ENCODE measurements around the gene TRIM24. TPM values are rescaled to one million over a fixed set of nuclear protein-coding genes. Genes with fewer than 3 reads are reported as not detected.

TRIM24 gene
- total RNA-seq, 1 experiment from 2014 or later: 25.9 TPM

GRCh38 chr7:138584696-138585095 is 124.6 kb downstream of the TRIM24 start:
- no peak overlapping the region for H3K27ac ChIP-seq (ENCODE audit: low read depth, low read length, poor library complexity, severe bottlenecking)
- BruUV-seq (replicated peaks): no TSS peak
- ChIA-PET CTCF (no interaction called here), POLR2A (ENCODE audit: low non-redundant PET) (no interaction called here)
- no peaks in the 10 kb centered on the region for H3K4me1 ChIP-seq (ENCODE audit: insufficient read depth, low read length, poor library complexity, severe bottlenecking)
- peaks cover 39% of the 10 kb centered on the region for H3K36me3 ChIP-seq (ENCODE audit: insufficient read depth, low read length, poor library complexity, severe bottlenecking)
- H3K9me3 ChIP-seq (ENCODE audit: low read depth, low read length, poor library complexity, severe bottlenecking): no peaks in the 10 kb centered on the region
- no peak for DNase-seq (ENCODE audit: low spot score)
- H3K27me3 ChIP-seq (replicated peaks; ENCODE audit: insufficient read depth, low read depth, low read length, poor library complexity): no peaks in the 10 kb centered on the region
- intact Hi-C loops (cut with micrococcal nuclease; ENCODE audit: unreplicated experiment): no loop called here
- TF ChIP-seq EZH2 (IDR thresholded peaks at IDR 0.05; ENCODE audit: borderline replicate concordance, low read depth, low read length, poor library complexity, severe bottlenecking): no peak
- TF ChIP-seq, protein P1, sequence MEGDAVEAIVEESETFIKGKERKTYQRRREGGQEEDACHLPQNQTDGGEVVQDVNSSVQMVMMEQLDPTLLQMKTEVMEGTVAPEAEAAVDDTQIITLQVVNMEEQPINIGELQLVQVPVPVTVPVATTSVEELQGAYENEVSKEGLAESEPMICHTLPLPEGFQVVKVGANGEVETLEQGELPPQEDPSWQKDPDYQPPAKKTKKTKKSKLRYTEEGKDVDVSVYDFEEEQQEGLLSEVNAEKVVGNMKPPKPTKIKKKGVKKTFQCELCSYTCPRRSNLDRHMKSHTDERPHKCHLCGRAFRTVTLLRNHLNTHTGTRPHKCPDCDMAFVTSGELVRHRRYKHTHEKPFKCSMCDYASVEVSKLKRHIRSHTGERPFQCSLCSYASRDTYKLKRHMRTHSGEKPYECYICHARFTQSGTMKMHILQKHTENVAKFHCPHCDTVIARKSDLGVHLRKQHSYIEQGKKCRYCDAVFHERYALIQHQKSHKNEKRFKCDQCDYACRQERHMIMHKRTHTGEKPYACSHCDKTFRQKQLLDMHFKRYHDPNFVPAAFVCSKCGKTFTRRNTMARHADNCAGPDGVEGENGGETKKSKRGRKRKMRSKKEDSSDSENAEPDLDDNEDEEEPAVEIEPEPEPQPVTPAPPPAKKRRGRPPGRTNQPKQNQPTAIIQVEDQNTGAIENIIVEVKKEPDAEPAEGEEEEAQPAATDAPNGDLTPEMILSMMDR (conservative IDR thresholded peaks at IDR 0.05; ENCODE audit: low read depth, low read length): no peak
- H3K4me3 ChIP-seq (ENCODE audit: low read depth, low read length, poor library complexity, severe bottlenecking): no peak overlapping the region

GRCh38 chr7:138585283-138585993 is 125.4 kb downstream of the TRIM24 start:
- no TSS peak for BruUV-seq (replicated peaks)
- POLR2A ChIA-PET (ENCODE audit: low non-redundant PET): no interaction called here
- no peak for DNase-seq (ENCODE audit: low spot score)
- H3K4me1 ChIP-seq (ENCODE audit: insufficient read depth, low read length, poor library complexity, severe bottlenecking): no peaks in the 10 kb centered on the region
- peaks cover 34% of the 10 kb centered on the region for H3K36me3 ChIP-seq (ENCODE audit: insufficient read depth, low read length, poor library complexity, severe bottlenecking)
- no peak overlapping the region for H3K27ac ChIP-seq (ENCODE audit: low read depth, low read length, poor library complexity, severe bottlenecking)
- no peak overlapping the region for H3K4me3 ChIP-seq (ENCODE audit: low read depth, low read length, poor library complexity, severe bottlenecking)
- intact Hi-C loops (cut with micrococcal nuclease; ENCODE audit: unreplicated experiment): no loop called here
- CTCF ChIA-PET: no interaction called here
- H3K9me3 ChIP-seq (ENCODE audit: low read depth, low read length, poor library complexity, severe bottlenecking): no peaks in the 10 kb centered on the region
- H3K27me3 ChIP-seq (replicated peaks; ENCODE audit: insufficient read depth, low read depth, low read length, poor library complexity): no peaks in the 10 kb centered on the region
- TF ChIP-seq, protein P1 (conservative IDR thresholded peaks at IDR 0.05; ENCODE audit: low read depth, low read length): no peak
- TF ChIP-seq EZH2 (IDR thresholded peaks at IDR 0.05; ENCODE audit: borderline replicate concordance, low read depth, low read length, poor library complexity, severe bottlenecking): no peak

DNA sequence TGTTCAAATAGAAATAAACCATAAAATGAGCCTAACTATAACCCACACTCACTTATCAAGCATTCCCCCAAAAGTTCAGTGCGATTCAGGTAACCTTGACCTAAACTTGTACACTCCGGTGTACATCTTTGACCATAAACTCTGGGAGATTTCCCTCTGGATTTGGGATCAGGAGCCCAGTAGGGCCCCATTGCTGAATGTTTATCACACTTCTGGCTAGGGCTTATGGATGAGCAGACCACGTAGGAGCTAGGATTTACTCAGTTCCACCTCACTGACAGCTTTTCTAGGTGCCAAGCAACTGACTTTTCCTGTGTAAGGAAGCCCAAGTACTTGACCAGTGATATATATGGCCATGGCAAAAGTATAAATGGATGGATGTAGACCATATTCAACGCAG is 127.4 kb downstream of the TRIM24 start:
- TF ChIP-seq EZH2 (IDR thresholded peaks at IDR 0.05; ENCODE audit: borderline replicate concordance, low read depth, low read length, poor library complexity, severe bottlenecking): no peak
- TF ChIP-seq, protein P1 (conservative IDR thresholded peaks at IDR 0.05; ENCODE audit: low read depth, low read length): no peak
- Histone ChIP-seq H3K27me3 (replicated peaks; ENCODE audit: insufficient read depth, low read depth, low read length, poor library complexity) (no peaks in the 10 kb centered on the region), H3K4me3 (ENCODE audit: low read depth, low read length, poor library complexity, severe bottlenecking) (no peak overlapping the region), H3K4me1 (ENCODE audit: insufficient read depth, low read length, poor library complexity, severe bottlenecking) (no peaks in the 10 kb centered on the region), H3K27ac (ENCODE audit: low read depth, low read length, poor library complexity, severe bottlenecking) (no peak overlapping the region), H3K9me3 (ENCODE audit: low read depth, low read length, poor library complexity, severe bottlenecking) (no peaks in the 10 kb centered on the region), H3K36me3 (ENCODE audit: insufficient read depth, low read length, poor library complexity, severe bottlenecking) (peaks cover 20% of the 10 kb centered on the region)
- POLR2A ChIA-PET (ENCODE audit: low non-redundant PET): no interaction called here
- intact Hi-C loops (cut with micrococcal nuclease; ENCODE audit: unreplicated experiment): no loop called here
- BruUV-seq (replicated peaks): no TSS peak
- no peak for DNase-seq (ENCODE audit: low spot score)
- CTCF ChIA-PET: no interaction called here

Measured in A673 (cell line).